ENCODE results near the gene ZNF574. TPM values are rescaled to one million over a fixed set of nuclear protein-coding genes. Genes with fewer than 3 reads are reported as not detected.

ZNF574 gene
- polyA plus RNA-seq, 3 donors, result 3.3 to 9.6 (median 4.9) TPM

DNA sequence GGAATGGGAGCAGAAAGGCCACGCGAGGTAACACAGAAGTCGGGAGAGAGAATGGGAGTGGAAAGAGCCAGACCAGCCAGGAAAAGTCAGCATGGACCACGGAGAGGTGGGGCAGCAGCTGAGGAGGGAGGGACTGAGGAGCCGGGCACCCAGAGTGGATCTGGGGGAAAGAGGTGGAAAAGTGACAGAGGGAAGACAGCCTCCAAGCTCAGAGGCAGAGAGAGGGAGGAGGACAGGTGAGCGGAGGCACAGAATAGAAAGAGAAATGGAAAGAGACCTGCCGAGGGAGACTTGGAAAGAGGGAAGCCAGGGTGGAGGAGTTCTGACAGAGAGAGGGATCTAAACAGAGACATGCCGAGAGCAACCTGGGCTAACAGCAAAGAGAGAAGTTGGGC is 7.6 kb upstream of the ZNF574 start:
- H3K4me3 Mint-ChIP-seq, result no peak overlapping the region
- TF ChIP-seq, protein P1, sequence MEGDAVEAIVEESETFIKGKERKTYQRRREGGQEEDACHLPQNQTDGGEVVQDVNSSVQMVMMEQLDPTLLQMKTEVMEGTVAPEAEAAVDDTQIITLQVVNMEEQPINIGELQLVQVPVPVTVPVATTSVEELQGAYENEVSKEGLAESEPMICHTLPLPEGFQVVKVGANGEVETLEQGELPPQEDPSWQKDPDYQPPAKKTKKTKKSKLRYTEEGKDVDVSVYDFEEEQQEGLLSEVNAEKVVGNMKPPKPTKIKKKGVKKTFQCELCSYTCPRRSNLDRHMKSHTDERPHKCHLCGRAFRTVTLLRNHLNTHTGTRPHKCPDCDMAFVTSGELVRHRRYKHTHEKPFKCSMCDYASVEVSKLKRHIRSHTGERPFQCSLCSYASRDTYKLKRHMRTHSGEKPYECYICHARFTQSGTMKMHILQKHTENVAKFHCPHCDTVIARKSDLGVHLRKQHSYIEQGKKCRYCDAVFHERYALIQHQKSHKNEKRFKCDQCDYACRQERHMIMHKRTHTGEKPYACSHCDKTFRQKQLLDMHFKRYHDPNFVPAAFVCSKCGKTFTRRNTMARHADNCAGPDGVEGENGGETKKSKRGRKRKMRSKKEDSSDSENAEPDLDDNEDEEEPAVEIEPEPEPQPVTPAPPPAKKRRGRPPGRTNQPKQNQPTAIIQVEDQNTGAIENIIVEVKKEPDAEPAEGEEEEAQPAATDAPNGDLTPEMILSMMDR (IDR thresholded peaks at IDR 0.05), result no peak
- peaks cover 4% of the 10 kb centered on the region for H3K4me1 Mint-ChIP-seq
- no peak overlapping the region for H3K27ac Mint-ChIP-seq
- Histone ChIP-seq H3K4me3 (replicated peaks in 1 of 3; ENCODE audit: low read depth in 2 of 3, low read length in 3 of 3) (no peak overlapping the region), H3K9me3 (replicated peaks in 1 of 2; ENCODE audit: control insufficient read depth in 1 of 2, insufficient read depth in 1 of 2, low read length in 2 of 2) (no peaks in the 10 kb centered on the region), H3K27ac (ENCODE audit: low read depth in 1 of 2, low read length in 2 of 2) (no peak overlapping the region), H3K27me3 (ENCODE audit: control insufficient read depth in 2 of 2, insufficient read depth in 2 of 2, low read length in 2 of 2) (peaks cover 0 to 21% of the 10 kb centered on the region in 2 donors), H3K36me3 (replicated peaks in 1 of 2; ENCODE audit: control insufficient read depth in 1 of 2, insufficient read depth in 2 of 2, low read length in 2 of 2) (no peaks in the 10 kb centered on the region), H3K4me1 (ENCODE audit: control insufficient read depth in 1 of 2, insufficient read depth in 2 of 2, low read length in 2 of 2) (peaks cover 18 to 19% of the 10 kb centered on the region in 2 donors), H2AFZ (ENCODE audit: insufficient read depth, low read depth, low read length, poor library complexity, severe bottlenecking) (peak overlapping the region; percentile 59), H3K4me2 (replicated peaks; ENCODE audit: extremely low read depth, low read length, poor library complexity, severe bottlenecking) (peak overlapping the region; percentile 71), H3K9ac (ENCODE audit: insufficient read depth, low read length, poor library complexity, severe bottlenecking) (no peak overlapping the region), H3K79me2 (ENCODE audit: insufficient read depth, low read length) (no peaks in the 10 kb centered on the region), H4K20me1 (ENCODE audit: insufficient read depth, low read length) (no peaks in the 10 kb centered on the region)
- 41% methylated on average over 7 of the region's 8 CpGs for WGBS (ENCODE audit: insufficient coverage)
- intact Hi-C loops (cut with micrococcal nuclease), result no loop called here
- no peaks in the 10 kb centered on the region for H3K36me3 Mint-ChIP-seq
- peaks cover 0 to 3% (median 0%) of the 10 kb centered on the region in 7 donors for H3K9me3 Mint-ChIP-seq
- no peak for DNase-seq
- peaks cover 0 to 10% (median 8%) of the 10 kb centered on the region in 3 donors for H3K27me3 Mint-ChIP-seq (ENCODE audit: low read depth in 3 of 3)

- peak overlapping the region; percentile 42 for H3K9ac ChIP-seq (ENCODE audit: insufficient read depth, low read length, poor library complexity, severe bottlenecking)
- H3K4me2 ChIP-seq (replicated peaks; ENCODE audit: extremely low read depth, low read length, poor library complexity, severe bottlenecking), result peak overlapping the region; percentile 71
- Mint-ChIP-seq H3K27ac (no peak overlapping the region), H3K36me3 (no peaks in the 10 kb centered on the region), H3K9me3 (peaks cover 0 to 3% (median 0%) of the 10 kb centered on the region in 7 donors), H3K4me1 (peaks cover 4% of the 10 kb centered on the region), H3K4me3 (no peak overlapping the region), H3K27me3 (ENCODE audit: low read depth in 3 of 3) (peaks cover 0 to 10% (median 8%) of the 10 kb centered on the region in 3 donors)
- H3K36me3 ChIP-seq (replicated peaks in 1 of 2; ENCODE audit: control insufficient read depth in 1 of 2, insufficient read depth in 2 of 2, low read length in 2 of 2), result no peaks in the 10 kb centered on the region
- H4K20me1 ChIP-seq (ENCODE audit: insufficient read depth, low read length), result no peaks in the 10 kb centered on the region
- H3K79me2 ChIP-seq (ENCODE audit: insufficient read depth, low read length), result no peaks in the 10 kb centered on the region
- no peaks in the 10 kb centered on the region for H3K9me3 ChIP-seq (replicated peaks in 1 of 2; ENCODE audit: control insufficient read depth in 1 of 2, insufficient read depth in 1 of 2, low read length in 2 of 2)
- peaks cover 18 to 19% of the 10 kb centered on the region in 2 donors for H3K4me1 ChIP-seq (ENCODE audit: control insufficient read depth in 1 of 2, insufficient read depth in 2 of 2, low read length in 2 of 2)
- under 1% methylated on average over 23 of the region's 29 CpGs for WGBS (ENCODE audit: insufficient coverage)
- H3K27me3 ChIP-seq (ENCODE audit: control insufficient read depth in 2 of 2, insufficient read depth in 2 of 2, low read length in 2 of 2), result peaks cover 0 to 21% of the 10 kb centered on the region in 2 donors
- TF ChIP-seq, protein P1 (IDR thresholded peaks at IDR 0.05), result no peak
- H2AFZ ChIP-seq (ENCODE audit: insufficient read depth, low read depth, low read length, poor library complexity, severe bottlenecking), result peak overlapping the region; percentile 59
- intact Hi-C loops (cut with micrococcal nuclease), result no loop called here
- DNase-seq, result no peak
- peak overlapping the region in 2 of 3 experiments; percentile 4 to 63 for H3K4me3 ChIP-seq (replicated peaks in 1 of 3; ENCODE audit: low read depth in 2 of 3, low read length in 3 of 3)
- no peak overlapping the region for H3K27ac ChIP-seq (ENCODE audit: low read depth in 1 of 2, low read length in 2 of 2)
Observed at GRCh38 chr19:42068756-42069571, 7.0 kb upstream of the ZNF574 start.

Data from CD14-positive monocyte (primary cell).